ENCODE data around the gene KIAA1328. TPM values are rescaled to one million over a fixed set of nuclear protein-coding genes. Genes with fewer than 3 reads are reported as not detected.
"Not testable (repeated sequence)": the region's sequence is repeated elsewhere in the genome, so short reads cannot be mapped to it uniquely, and the experiment has no call there.

The KIAA1328 gene
- total RNA-seq, 4 donors from 2014 or later = 15.4 to 51.2 (median 18.8) TPM

DNA sequence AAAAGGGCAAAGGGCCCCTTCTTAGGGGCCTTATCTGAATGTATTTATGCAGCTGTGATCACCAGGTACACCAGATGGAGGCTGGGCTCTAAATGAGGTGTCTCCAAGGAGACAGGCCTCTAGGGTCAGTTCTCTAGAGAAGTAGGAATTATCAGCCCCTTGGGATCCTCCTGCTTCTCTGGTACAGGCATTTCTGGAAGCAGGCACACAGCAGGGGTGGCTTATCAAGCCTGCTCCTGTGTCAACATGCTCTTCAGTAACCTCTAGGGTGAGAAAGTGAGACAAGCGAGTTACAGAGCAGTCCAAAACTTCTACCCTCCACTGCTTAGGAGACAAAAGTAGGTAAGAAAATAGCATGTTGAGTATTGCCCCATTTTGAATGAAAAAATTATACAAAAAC is 13.9 kb upstream of the KIAA1328 start:
- no peak for TF ChIP-seq POLR2A (IDR thresholded peaks at IDR 0.05)
- TF ChIP-seq, protein P1, sequence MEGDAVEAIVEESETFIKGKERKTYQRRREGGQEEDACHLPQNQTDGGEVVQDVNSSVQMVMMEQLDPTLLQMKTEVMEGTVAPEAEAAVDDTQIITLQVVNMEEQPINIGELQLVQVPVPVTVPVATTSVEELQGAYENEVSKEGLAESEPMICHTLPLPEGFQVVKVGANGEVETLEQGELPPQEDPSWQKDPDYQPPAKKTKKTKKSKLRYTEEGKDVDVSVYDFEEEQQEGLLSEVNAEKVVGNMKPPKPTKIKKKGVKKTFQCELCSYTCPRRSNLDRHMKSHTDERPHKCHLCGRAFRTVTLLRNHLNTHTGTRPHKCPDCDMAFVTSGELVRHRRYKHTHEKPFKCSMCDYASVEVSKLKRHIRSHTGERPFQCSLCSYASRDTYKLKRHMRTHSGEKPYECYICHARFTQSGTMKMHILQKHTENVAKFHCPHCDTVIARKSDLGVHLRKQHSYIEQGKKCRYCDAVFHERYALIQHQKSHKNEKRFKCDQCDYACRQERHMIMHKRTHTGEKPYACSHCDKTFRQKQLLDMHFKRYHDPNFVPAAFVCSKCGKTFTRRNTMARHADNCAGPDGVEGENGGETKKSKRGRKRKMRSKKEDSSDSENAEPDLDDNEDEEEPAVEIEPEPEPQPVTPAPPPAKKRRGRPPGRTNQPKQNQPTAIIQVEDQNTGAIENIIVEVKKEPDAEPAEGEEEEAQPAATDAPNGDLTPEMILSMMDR (IDR thresholded peaks at IDR 0.05) = no peak
- Histone ChIP-seq H3K9me3 (no peaks in the 10 kb centered on the region), H3K4me1 (no peaks in the 10 kb centered on the region), H3K4me3 (no peak overlapping the region), H3K27ac (no peak overlapping the region), H3K27me3 (no peaks in the 10 kb centered on the region), H3K36me3 (peaks cover 0 to 22% (median 0%) of the 10 kb centered on the region in 3 donors)
- no peak for DNase-seq

DNA sequence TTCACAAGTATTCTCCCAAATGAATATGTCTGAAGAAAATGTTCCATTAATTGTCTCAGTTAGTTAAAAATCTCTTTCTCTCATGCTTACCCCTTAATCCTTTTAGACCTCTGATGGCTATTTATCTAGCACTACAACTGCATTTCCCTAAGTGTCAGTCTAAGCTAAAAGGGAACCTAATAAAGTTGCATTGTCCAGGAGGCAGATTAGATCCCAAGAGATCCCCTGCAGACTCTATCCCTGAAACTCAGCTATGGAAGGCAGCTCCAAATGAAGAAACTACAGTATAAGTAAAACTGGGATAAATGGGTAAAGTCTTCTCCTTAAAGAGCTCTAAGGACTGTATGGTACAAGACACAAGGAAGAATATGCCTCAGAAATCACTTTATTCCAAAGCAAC is 12.8 kb upstream of the KIAA1328 start:
- H3K36me3 ChIP-seq = peaks cover 0 to 22% (median 0%) of the 10 kb centered on the region in 3 donors
- not testable (repeated sequence) for H3K4me1 ChIP-seq, H3K27ac ChIP-seq, H3K9me3 ChIP-seq, H3K4me3 ChIP-seq, H3K27me3 ChIP-seq, DNase-seq

DNA sequence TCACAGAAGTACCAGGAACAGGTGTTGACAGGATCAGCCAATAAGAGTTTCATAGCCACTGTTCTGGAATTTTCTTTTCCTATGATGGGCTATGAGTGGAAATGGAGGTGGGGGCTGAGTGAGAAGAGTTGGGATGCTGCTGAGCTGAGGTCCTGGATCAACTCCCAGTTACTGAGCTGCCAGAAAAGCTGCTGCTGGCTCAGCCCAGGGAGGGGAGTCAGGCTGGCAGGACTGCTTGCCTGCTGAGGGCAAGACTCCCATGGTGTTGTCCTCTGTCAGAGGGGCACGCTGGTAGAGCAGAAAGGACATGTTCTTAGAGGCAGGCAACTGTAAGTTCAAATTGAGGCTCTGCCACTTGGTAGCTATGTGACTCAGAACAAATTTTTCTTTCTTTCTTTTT is 11.9 kb upstream of the KIAA1328 start:
- Histone ChIP-seq H3K27me3 (no peaks in the 10 kb centered on the region), H3K36me3 (peaks cover 0 to 22% (median 0%) of the 10 kb centered on the region in 3 donors), H3K4me1 (no peaks in the 10 kb centered on the region), H3K4me3 (no peak overlapping the region), H3K27ac (no peak overlapping the region), H3K9me3 (no peaks in the 10 kb centered on the region)
- TF ChIP-seq POLR2A (IDR thresholded peaks at IDR 0.05) = no peak
- TF ChIP-seq, protein P1 (IDR thresholded peaks at IDR 0.05) = no peak
- DNase-seq = no peak

DNA sequence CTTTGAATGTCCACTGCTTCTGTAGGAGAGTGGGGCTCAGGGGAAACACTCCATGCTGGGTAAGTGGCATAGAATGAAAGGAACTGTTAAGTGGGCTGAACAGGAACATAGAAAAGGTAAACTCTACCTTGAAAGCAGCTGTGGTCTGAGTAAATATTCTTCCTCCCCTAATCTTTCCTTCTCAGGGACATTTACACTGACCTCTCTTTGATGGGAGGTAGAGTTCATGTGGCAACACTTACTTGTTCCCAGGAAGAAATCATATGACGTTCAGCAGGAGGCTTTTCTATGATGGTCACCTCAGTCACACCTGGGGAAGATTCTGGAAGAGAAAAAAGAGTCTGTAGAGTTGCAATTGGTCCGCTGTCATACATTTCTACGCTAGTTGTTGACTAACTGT is 10.3 kb upstream of the KIAA1328 start:
- Histone ChIP-seq H3K9me3 (no peaks in the 10 kb centered on the region), H3K27ac (no peak overlapping the region), H3K27me3 (no peaks in the 10 kb centered on the region), H3K36me3 (peaks cover 0 to 22% (median 0%) of the 10 kb centered on the region in 3 donors), H3K4me3 (no peak overlapping the region), H3K4me1 (no peaks in the 10 kb centered on the region)
- TF ChIP-seq, protein P1 (IDR thresholded peaks at IDR 0.05) = no peak
- TF ChIP-seq POLR2A (IDR thresholded peaks at IDR 0.05) = no peak
- DNase-seq = no peak

DNA sequence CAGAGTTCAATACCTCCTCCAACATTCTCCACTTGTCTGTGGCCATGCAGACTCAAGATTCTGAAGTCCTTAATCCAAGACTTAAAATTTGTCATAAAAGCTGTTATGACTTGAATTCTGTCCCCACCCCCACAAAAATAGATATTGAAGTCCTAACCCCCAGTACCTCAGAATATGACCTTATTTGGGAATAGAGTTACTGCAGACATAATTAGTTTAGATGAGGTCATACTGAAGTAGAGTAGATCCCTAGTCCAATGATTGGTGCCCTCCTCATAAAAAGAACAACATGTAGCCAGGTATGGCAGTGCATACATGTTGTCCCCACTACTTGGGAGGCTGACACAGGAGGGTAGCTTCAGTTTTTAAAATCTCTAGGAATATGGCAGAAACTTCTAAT is 9.3 kb upstream of the KIAA1328 start:
- TF ChIP-seq POLR2A (IDR thresholded peaks at IDR 0.05) = no peak
- TF ChIP-seq, protein P1 (IDR thresholded peaks at IDR 0.05) = no peak
- H3K27ac ChIP-seq = no peak overlapping the region

DNA sequence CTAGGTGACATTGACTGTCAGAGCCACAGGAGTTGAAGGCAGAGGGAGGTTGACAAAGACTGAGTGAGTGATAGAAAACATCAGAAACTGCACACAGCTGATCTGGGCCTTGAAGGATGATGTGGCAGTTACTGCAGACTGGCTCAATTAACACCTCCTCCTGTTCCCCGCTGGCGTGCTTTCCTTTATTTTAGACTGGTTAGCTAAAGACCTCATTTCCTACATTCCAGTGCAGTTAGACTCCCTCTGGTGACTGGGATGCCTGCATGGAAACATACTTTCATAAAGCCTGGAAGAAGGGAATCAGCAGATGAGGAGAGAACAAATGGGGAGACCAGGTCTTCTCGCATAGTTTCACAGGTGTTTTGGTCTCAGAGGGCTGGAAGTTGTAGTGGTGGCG is 7.2 kb upstream of the KIAA1328 start:
- Histone ChIP-seq H3K27me3 (no peaks in the 10 kb centered on the region), H3K9me3 (no peaks in the 10 kb centered on the region), H3K27ac (no peak overlapping the region), H3K4me1 (no peaks in the 10 kb centered on the region), H3K4me3 (no peak overlapping the region), H3K36me3 (peaks cover 0 to 9% (median 0%) of the 10 kb centered on the region in 3 donors)
- TF ChIP-seq, protein P1 (IDR thresholded peaks at IDR 0.05) = no peak
- no peak for TF ChIP-seq POLR2A (IDR thresholded peaks at IDR 0.05)
- DNase-seq = no peak

More for the DNA sequence above, 9.3 kb upstream of the KIAA1328 start:
- no peaks in the 10 kb centered on the region for H3K9me3 ChIP-seq
- H3K36me3 ChIP-seq = peaks cover 0 to 20% (median 0%) of the 10 kb centered on the region in 3 donors
- no peak overlapping the region for H3K4me3 ChIP-seq
- H3K27me3 ChIP-seq = no peaks in the 10 kb centered on the region
- no peaks in the 10 kb centered on the region for H3K4me1 ChIP-seq
- DNase-seq = no peak

Data from Peyer's patch (tissue), 4 donors.